K562 (cell line): Measurements from ENCODE around the gene LMOD1. TPM values are rescaled to one million over a fixed set of nuclear protein-coding genes. Genes with fewer than 3 reads are reported as not detected.

Experiments
- CHCHD3 ChIP-seq: fragments of 250-450 bp; sonication (Bioruptor Pico); IDR thresholded peaks from 2 replicates; pipeline ENCODE4 v2.1.2; 2022; ENCODE audit warnings: mild to moderate bottlenecking
- CREM ChIP-seq: IDR thresholded peaks from 2 replicates; pipeline ENCODE4 v1.6.1; 2014; ENCODE audit warnings: antibody characterized with exemption, low read depth
- GABPB1 ChIP-seq: sonication (generic); formaldehyde crosslinking; IDR thresholded peaks from 2 replicates; pipeline ENCODE4 v1.8.0; 2022; ENCODE audit warnings: mild to moderate bottlenecking, missing genetic modification reagents
- MCM7 ChIP-seq, 2 experiments: fragments of 450-650 bp; IDR thresholded peaks; 2 replicates each; pipeline ENCODE4 v1.6.1; 2016 to 2018
- MEIS2 ChIP-seq: fragments of 450-650 bp; IDR thresholded peaks from 2 replicates; pipeline ENCODE4 v1.6.1; 2014; ENCODE audit warnings: mild to moderate bottlenecking; ENCODE audit not compliant: partially characterized antibody
- MIER1 ChIP-seq: fragments of 450-650 bp; IDR thresholded peaks from 2 replicates; pipeline ENCODE4 v1.6.1; 2016; ENCODE audit warnings: antibody characterized with exemption, mild to moderate bottlenecking, low read depth
- NFXL1 ChIP-seq: fragments of 450-650 bp; formaldehyde crosslinking; IDR thresholded peaks from 2 replicates; pipeline ENCODE4 v1.4.0; 2021; ENCODE audit warnings: mild to moderate bottlenecking
- RFX1 ChIP-seq: fragments of 450-650 bp; IDR thresholded peaks from 2 replicates; pipeline ENCODE4 v1.6.1; 2016; ENCODE audit warnings: mild to moderate bottlenecking, moderate library complexity
- SIN3B ChIP-seq: fragments of 450-650 bp; IDR thresholded peaks from 2 replicates; pipeline ENCODE4 v1.6.1; 2017; ENCODE audit warnings: low read depth, mild to moderate bottlenecking, moderate library complexity
- SRSF7 ChIP-seq: fragments of 200-400 bp; formaldehyde crosslinking; optimal IDR thresholded peaks from 2 replicates; pipeline ENCODE3; 2017; ENCODE audit warnings: mild to moderate bottlenecking, low read depth, low read length
- STAG1 ChIP-seq: sonication (generic); formaldehyde crosslinking; IDR thresholded peaks from 2 replicates; pipeline ENCODE4 v1.5.0; 2020; ENCODE audit warnings: missing genetic modification reagents, borderline replicate concordance
- TEAD1 ChIP-seq, 2 experiments: fragments of 450-650 bp in 1 of 2; sonication (generic) in 1 of 2; formaldehyde crosslinking; IDR thresholded peaks; 2 replicates each; pipeline versions ENCODE4 v1.4.0 to v1.8.0; 2020 to 2022; ENCODE audit warnings: mild to moderate bottlenecking in 2 of 2, missing genetic modification reagents in 1 of 2
- YBX1 ChIP-seq: fragments of 450-650 bp; IDR thresholded peaks from 2 replicates; pipeline ENCODE4 v1.7.1; 2016; ENCODE audit warnings: mild to moderate bottlenecking
- ZBTB1 ChIP-seq: sonication (generic); formaldehyde crosslinking; IDR thresholded peaks from 2 replicates; pipeline ENCODE4 v1.8.1; 2023; ENCODE audit warnings: missing genetic modification reagents, low read depth, mild to moderate bottlenecking, borderline replicate concordance
- ZNF584 ChIP-seq: fragments of 200-800 bp; sonication (Bioruptor generic); IDR thresholded peaks from 2 replicates; pipeline ENCODE4 v1.6.1; 2016; ENCODE audit warnings: low read depth, mild to moderate bottlenecking, missing genetic modification characterization, missing compliant biosample characterization
- polyA plus RNA-seq, 8 experiments: library from polyadenylated mRNA; depleted of rRNA in 4 of 8; stranded (reverse) in 5 of 8; unstranded in 3 of 8; fragments of >200 nt; fragmentation: Nextera tagmentation in 2 of 8; fragmentation: Illumina TruSeq in 1 of 8; extraction: Ambion mirVana in 2 of 8; extraction: Trizol in 1 of 8; gene quantifications; 2 replicates each; pipeline versions ENCODE4 v1.2.1 to v1.2.3, GENCODE V29; 2011 to 2014; ENCODE audit warnings: inconsistent platforms in 1 of 8, missing spikeins in 1 of 8
- total RNA-seq, 7 experiments: library from RNA; depleted of rRNA in 6 of 7; stranded (reverse); fragments of >200 nt in 6 of 7; fragmentation: Illumina TruSeq in 2 of 7; extraction: Trizol in 2 of 7; gene quantifications; 2 replicates each; pipeline versions ENCODE4 v1.2.1 to v1.2.3, GENCODE V29; 2011 to 2021; ENCODE audit warnings: low replicate concordance in 1 of 7
- TF ChIP-seq, protein P1 (sequence below): IDR thresholded peaks from 2 replicates; pipeline ENCODE4 v1.6.1; 2012; ENCODE audit warnings: low read depth, low read length, improper control_type of control experiment, borderline replicate concordance
- TF ChIP-seq, protein P2 (sequence below): sonication (generic); formaldehyde crosslinking; IDR thresholded peaks from 2 replicates; pipeline ENCODE4 v1.8.0; 2022; ENCODE audit warnings: mild to moderate bottlenecking, missing genetic modification reagents, borderline replicate concordance
- TF ChIP-seq, protein P3 (sequence below): fragments of 250-450 bp; sonication (Bioruptor Pico); IDR thresholded peaks from 2 replicates; pipeline ENCODE4 v1.5.0; 2020; ENCODE audit warnings: mild to moderate bottlenecking, borderline replicate concordance
- TF ChIP-seq, protein P4 (sequence below): fragments of 250-450 bp; sonication (Bioruptor Pico); IDR thresholded peaks from 2 replicates; pipeline ENCODE4 v1.5.0; 2021
- TF ChIP-seq, protein P5 (sequence below): fragments of 450-650 bp; formaldehyde crosslinking; IDR thresholded peaks from 2 replicates; pipeline ENCODE4 v1.4.0; 2020; ENCODE audit warnings: mild to moderate bottlenecking, moderate library complexity

LMOD1 gene
- total and polyA plus RNA-seq, 9 of the 15 experiments (the other 6 are each of a cell fraction or from before 2014, with no cell fraction given) = 0.03 to 0.54 (median 0.38) TPM; not detected in 1

DNA sequence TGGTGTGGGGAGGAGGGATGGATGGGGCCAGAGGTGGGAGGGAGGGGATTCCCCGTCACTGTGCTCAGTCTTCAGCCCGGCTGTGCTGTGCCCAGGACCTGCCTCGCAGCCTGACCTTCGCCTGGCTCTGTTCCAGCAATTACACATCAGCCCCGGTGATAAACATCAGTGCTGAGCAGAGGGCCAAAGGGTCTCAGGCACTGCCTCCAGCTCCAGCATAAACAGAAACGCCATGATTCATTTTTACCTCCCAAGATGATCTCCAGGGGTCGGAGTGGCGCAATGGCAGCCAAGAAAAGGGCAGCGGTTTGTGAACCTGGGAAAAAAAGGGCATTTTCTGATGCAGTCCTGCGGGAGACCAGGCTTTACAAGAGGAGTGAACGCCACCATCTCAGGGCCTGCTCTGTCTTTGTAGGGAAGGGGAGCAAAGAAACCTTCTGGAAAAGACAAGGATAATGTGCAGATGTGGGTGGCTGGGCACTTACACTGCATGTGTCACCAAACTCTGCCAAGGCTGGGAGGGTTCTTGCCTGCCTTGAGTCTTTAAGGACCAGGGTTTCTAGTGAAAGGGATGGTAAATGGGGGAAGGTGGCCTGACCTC lies 29.6 kb downstream of the LMOD1 start (continued):
- TF ChIP-seq ZBTB1 (CRISPR knock-in tag) (no peak), RFX1 (no peak), NFXL1 (no peak), YBX1 (no peak), CREM (peak; percentile 66), ZNF584 (CRISPR knock-in tag) (no peak), MIER1 (no peak), SRSF7 (no peak), MEIS2 (peak; percentile 30), MCM7 (IDR thresholded peaks at IDR 0.05) (no peak), CHCHD3 (CRISPR knock-in tag) (no peak), TEAD1 (CRISPR knock-in tag; IDR thresholded peaks at IDR 0.05) (no peak), GABPB1 (CRISPR knock-in tag) (no peak), STAG1 (CRISPR knock-in tag) (no peak), SIN3B (no peak)
- TF ChIP-seq, protein P1, sequence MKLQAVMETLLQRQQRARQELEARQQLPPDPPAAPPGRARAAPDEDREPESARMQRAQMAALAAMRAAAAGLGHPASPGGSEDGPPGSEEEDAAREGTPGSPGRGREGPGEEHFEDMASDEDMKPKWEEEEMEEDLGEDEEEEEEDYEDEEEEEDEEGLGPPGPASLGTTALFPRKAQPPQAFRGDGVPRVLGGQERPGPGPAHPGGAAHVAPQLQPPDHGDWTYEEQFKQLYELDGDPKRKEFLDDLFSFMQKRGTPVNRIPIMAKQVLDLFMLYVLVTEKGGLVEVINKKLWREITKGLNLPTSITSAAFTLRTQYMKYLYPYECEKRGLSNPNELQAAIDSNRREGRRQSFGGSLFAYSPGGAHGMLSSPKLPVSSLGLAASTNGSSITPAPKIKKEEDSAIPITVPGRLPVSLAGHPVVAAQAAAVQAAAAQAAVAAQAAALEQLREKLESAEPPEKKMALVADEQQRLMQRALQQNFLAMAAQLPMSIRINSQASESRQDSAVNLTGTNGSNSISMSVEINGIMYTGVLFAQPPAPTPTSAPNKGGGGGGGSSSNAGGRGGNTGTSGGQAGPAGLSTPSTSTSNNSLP = 0 out of 2 replicates have a peak, but pooled peaks have one; percentile 15
- TF ChIP-seq, protein P2, sequence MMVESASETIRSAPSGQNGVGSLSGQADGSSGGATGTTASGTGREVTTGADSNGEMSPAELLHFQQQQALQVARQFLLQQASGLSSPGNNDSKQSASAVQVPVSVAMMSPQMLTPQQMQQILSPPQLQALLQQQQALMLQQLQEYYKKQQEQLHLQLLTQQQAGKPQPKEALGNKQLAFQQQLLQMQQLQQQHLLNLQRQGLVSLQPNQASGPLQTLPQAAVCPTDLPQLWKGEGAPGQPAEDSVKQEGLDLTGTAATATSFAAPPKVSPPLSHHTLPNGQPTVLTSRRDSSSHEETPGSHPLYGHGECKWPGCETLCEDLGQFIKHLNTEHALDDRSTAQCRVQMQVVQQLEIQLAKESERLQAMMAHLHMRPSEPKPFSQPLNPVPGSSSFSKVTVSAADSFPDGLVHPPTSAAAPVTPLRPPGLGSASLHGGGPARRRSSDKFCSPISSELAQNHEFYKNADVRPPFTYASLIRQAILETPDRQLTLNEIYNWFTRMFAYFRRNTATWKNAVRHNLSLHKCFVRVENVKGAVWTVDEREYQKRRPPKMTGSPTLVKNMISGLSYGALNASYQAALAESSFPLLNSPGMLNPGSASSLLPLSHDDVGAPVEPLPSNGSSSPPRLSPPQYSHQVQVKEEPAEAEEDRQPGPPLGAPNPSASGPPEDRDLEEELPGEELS (CRISPR knock-in tag) = no peak
- TF ChIP-seq, protein P3, sequence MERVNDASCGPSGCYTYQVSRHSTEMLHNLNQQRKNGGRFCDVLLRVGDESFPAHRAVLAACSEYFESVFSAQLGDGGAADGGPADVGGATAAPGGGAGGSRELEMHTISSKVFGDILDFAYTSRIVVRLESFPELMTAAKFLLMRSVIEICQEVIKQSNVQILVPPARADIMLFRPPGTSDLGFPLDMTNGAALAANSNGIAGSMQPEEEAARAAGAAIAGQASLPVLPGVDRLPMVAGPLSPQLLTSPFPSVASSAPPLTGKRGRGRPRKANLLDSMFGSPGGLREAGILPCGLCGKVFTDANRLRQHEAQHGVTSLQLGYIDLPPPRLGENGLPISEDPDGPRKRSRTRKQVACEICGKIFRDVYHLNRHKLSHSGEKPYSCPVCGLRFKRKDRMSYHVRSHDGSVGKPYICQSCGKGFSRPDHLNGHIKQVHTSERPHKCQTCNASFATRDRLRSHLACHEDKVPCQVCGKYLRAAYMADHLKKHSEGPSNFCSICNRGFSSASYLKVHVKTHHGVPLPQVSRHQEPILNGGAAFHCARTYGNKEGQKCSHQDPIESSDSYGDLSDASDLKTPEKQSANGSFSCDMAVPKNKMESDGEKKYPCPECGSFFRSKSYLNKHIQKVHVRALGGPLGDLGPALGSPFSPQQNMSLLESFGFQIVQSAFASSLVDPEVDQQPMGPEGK (CRISPR knock-in tag) = no peak
- TF ChIP-seq, protein P4, sequence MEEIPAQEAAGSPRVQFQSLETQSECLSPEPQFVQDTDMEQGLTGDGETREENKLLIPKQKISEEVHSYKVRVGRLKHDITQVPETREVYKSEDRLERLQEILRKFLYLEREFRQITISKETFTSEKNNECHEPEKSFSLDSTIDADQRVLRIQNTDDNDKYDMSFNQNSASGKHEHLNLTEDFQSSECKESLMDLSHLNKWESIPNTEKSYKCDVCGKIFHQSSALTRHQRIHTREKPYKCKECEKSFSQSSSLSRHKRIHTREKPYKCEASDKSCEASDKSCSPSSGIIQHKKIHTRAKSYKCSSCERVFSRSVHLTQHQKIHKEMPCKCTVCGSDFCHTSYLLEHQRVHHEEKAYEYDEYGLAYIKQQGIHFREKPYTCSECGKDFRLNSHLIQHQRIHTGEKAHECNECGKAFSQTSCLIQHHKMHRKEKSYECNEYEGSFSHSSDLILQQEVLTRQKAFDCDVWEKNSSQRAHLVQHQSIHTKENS = no peak
- TF ChIP-seq, protein P5, sequence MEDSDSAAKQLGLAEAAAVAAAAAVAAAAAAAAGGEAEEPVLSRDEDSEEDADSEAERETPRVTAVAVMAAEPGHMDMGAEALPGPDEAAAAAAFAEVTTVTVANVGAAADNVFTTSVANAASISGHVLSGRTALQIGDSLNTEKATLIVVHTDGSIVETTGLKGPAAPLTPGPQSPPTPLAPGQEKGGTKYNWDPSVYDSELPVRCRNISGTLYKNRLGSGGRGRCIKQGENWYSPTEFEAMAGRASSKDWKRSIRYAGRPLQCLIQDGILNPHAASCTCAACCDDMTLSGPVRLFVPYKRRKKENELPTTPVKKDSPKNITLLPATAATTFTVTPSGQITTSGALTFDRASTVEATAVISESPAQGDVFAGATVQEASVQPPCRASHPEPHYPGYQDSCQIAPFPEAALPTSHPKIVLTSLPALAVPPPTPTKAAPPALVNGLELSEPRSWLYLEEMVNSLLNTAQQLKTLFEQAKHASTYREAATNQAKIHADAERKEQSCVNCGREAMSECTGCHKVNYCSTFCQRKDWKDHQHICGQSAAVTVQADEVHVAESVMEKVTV (CRISPR knock-in tag) = no peak
